SK-N-SH treated with all-trans-retinoic acid at 6 μM for 48 hours (cell line): ENCODE data around the gene CSRP1.

ENCODE experiments used
- ATAC-seq: fragments of 200-7000 bp; cut with Tn5 transposase; 3 replicates; pipeline ENCODE4 v1.9.1; 2020; ENCODE audit warnings: mild to moderate bottlenecking, moderate library complexity
- BACH2 ChIP-seq: fragments of 250-450 bp; sonication (Bioruptor Pico); IDR thresholded peaks from 2 replicates; pipeline ENCODE4 v1.9.0; 2021; ENCODE audit warnings: mild to moderate bottlenecking, borderline replicate concordance
- CREB5 ChIP-seq: fragments of 250-450 bp; sonication (Bioruptor Pico); IDR thresholded peaks from 2 replicates; pipeline ENCODE4 v1.5.1; 2020; ENCODE audit warnings: low read depth, mild to moderate bottlenecking, moderate library complexity
- CSDC2 ChIP-seq: fragments of 250-450 bp; sonication (Bioruptor Pico); IDR thresholded peaks from 2 replicates; pipeline ENCODE4 v1.5.0; 2020; ENCODE audit warnings: mild to moderate bottlenecking, moderate library complexity
- CSRNP3 ChIP-seq: fragments of 250-450 bp; sonication (Bioruptor Pico); IDR thresholded peaks from 2 replicates; pipeline ENCODE4 v1.5.1; 2021; ENCODE audit warnings: mild to moderate bottlenecking, moderate library complexity
- ESRRG ChIP-seq: fragments of 250-450 bp; sonication (Bioruptor Pico); IDR thresholded peaks from 2 replicates; pipeline ENCODE4 v1.6.1; 2021; ENCODE audit warnings: mild to moderate bottlenecking
- GLIS3 ChIP-seq: fragments of 250-450 bp; sonication (Bioruptor Pico); IDR thresholded peaks from 2 replicates; pipeline ENCODE4 v1.5.0; 2020; ENCODE audit warnings: mild to moderate bottlenecking, moderate library complexity
- ISL1 ChIP-seq: fragments of 250-450 bp; sonication (Bioruptor Pico); IDR thresholded peaks from 2 replicates; pipeline ENCODE4 v2.1.2; 2022; ENCODE audit warnings: mild to moderate bottlenecking, moderate library complexity
- OSR1 ChIP-seq: fragments of 250-450 bp; sonication (Bioruptor Pico); IDR thresholded peaks from 2 replicates; pipeline ENCODE4 v1.8.0; 2022; ENCODE audit warnings: moderate library complexity, mild to moderate bottlenecking, inconsistent platforms
- PATZ1 ChIP-seq: fragments of 250-450 bp; sonication (Bioruptor Pico); IDR thresholded peaks from 2 replicates; pipeline ENCODE4 v1.8.0; 2020; ENCODE audit warnings: mild to moderate bottlenecking, moderate library complexity, borderline replicate concordance
- POU6F1 ChIP-seq: fragments of 250-450 bp; sonication (Bioruptor Pico); IDR thresholded peaks from 2 replicates; pipeline ENCODE4 v1.8.0; 2021; ENCODE audit warnings: low read depth, mild to moderate bottlenecking, moderate library complexity, borderline replicate concordance
- PPARA ChIP-seq: fragments of 250-450 bp; sonication (Bioruptor Pico); IDR thresholded peaks from 2 replicates; pipeline ENCODE4 v1.5.0; 2020; ENCODE audit warnings: mild to moderate bottlenecking, borderline replicate concordance
- RARB ChIP-seq: fragments of 250-450 bp; sonication (Bioruptor Pico); IDR thresholded peaks from 2 replicates; pipeline ENCODE4 v1.8.0; 2021; ENCODE audit warnings: mild to moderate bottlenecking, moderate library complexity
- SNAI2 ChIP-seq: fragments of 250-450 bp; sonication (Bioruptor Pico); IDR thresholded peaks from 2 replicates; pipeline ENCODE4 v1.5.0; 2020; ENCODE audit warnings: mild to moderate bottlenecking, moderate library complexity
- TCF4 ChIP-seq: fragments of 250-450 bp; sonication (Bioruptor Pico); IDR thresholded peaks from 2 replicates; pipeline ENCODE4 v1.8.0; 2021; ENCODE audit warnings: mild to moderate bottlenecking, moderate library complexity, borderline replicate concordance
- TOX ChIP-seq: fragments of 250-450 bp; sonication (Bioruptor Pico); IDR thresholded peaks from 2 replicates; pipeline ENCODE4 v1.8.0; 2021; ENCODE audit warnings: mild to moderate bottlenecking, moderate library complexity, borderline replicate concordance
- TSHZ2 ChIP-seq: fragments of 250-450 bp; sonication (Bioruptor Pico); IDR thresholded peaks from 2 replicates; pipeline ENCODE4 v1.5.0; 2020; ENCODE audit warnings: mild to moderate bottlenecking, moderate library complexity
- ZC3H10 ChIP-seq: fragments of 250-450 bp; sonication (Bioruptor Pico); IDR thresholded peaks from 2 replicates; pipeline ENCODE4 v1.5.1; 2021; ENCODE audit warnings: mild to moderate bottlenecking, moderate library complexity
- ZFP3 ChIP-seq: fragments of 250-450 bp; sonication (Bioruptor Pico); IDR thresholded peaks from 2 replicates; pipeline ENCODE4 v1.5.0; 2020; ENCODE audit warnings: mild to moderate bottlenecking, moderate library complexity
- ZFP30 ChIP-seq: fragments of 450-650 bp; formaldehyde crosslinking; IDR thresholded peaks from 2 replicates; pipeline ENCODE4 v1.5.0; 2022; ENCODE audit warnings: mild to moderate bottlenecking, moderate library complexity
- ZNF70 ChIP-seq: fragments of 450-650 bp; formaldehyde crosslinking; IDR thresholded peaks from 2 replicates; pipeline ENCODE4 v1.5.0; 2020; ENCODE audit warnings: mild to moderate bottlenecking, moderate library complexity
- ZNF8 ChIP-seq: fragments of 450-650 bp; formaldehyde crosslinking; IDR thresholded peaks from 2 replicates; pipeline ENCODE4 v1.5.0; 2020; ENCODE audit warnings: mild to moderate bottlenecking, moderate library complexity

CSRP1 gene

GRCh38 chr1:201518071-201518470 is 11.1 kb upstream of the CSRP1 start:
- no peak for ATAC-seq
- no peak for TF ChIP-seq TSHZ2 (CRISPR knock-in tag)
- TF ChIP-seq TCF4 = no peak
- TF ChIP-seq TOX = no peak
- TF ChIP-seq GLIS3 (CRISPR knock-in tag) = no peak
- TF ChIP-seq PATZ1 (CRISPR knock-in tag) = no peak
- TF ChIP-seq ZFP3 (CRISPR knock-in tag) = no peak
- TF ChIP-seq RARB (CRISPR knock-in tag) = no peak
- no peak for TF ChIP-seq ZC3H10
- no peak for TF ChIP-seq ZFP30 (CRISPR knock-in tag)
- no peak for TF ChIP-seq ISL1

- TF ChIP-seq ZFP30 (CRISPR knock-in tag) = no peak
- no peak for ATAC-seq
Measured at GRCh38 chr1:201517631-201518030, 10.7 kb upstream of the CSRP1 start.

GRCh38 chr1:201516511-201517127 is 9.7 kb upstream of the CSRP1 start:
- ATAC-seq = no peak
- no peak for TF ChIP-seq ESRRG
- TF ChIP-seq ISL1 = no peak
- TF ChIP-seq ZNF70 (CRISPR knock-in tag) = no peak
- TF ChIP-seq CSDC2 = no peak
- TF ChIP-seq ZC3H10 = no peak
- TF ChIP-seq GLIS3 (CRISPR knock-in tag) = no peak
- no peak for TF ChIP-seq PPARA (CRISPR knock-in tag)
- TF ChIP-seq TOX = no peak
- TF ChIP-seq TCF4 = no peak
- TF ChIP-seq ZNF8 (CRISPR knock-in tag) = no peak
- TF ChIP-seq BACH2 = no peak
- no peak for TF ChIP-seq CSRNP3 (CRISPR knock-in tag)

GRCh38 chr1:201515895-201516294 is 9.0 kb upstream of the CSRP1 start:
- no peak for TF ChIP-seq SNAI2 (CRISPR knock-in tag)
- TF ChIP-seq ZFP3 (CRISPR knock-in tag) = no peak
- no peak for ATAC-seq

- ATAC-seq = no peak
- TF ChIP-seq ZFP30 (CRISPR knock-in tag) = no peak
- TF ChIP-seq ZNF8 (CRISPR knock-in tag) = no peak
- TF ChIP-seq POU6F1 (CRISPR knock-in tag) = no peak
- no peak for TF ChIP-seq OSR1
- no peak for TF ChIP-seq TOX
- no peak for TF ChIP-seq BACH2
- TF ChIP-seq ZC3H10 = no peak
- TF ChIP-seq ZFP3 (CRISPR knock-in tag) = no peak
- no peak for TF ChIP-seq CREB5 (CRISPR knock-in tag)
Measured at GRCh38 chr1:201515062-201515750, 8.3 kb upstream of the CSRP1 start.
